Pancreas (tissue), 10 donors: ENCODE measurements around the gene TERT. TPM values are rescaled to one million over a fixed set of nuclear protein-coding genes. Genes with fewer than 3 reads are reported as not detected.

Source experiments
- ATAC-seq, 4 donors: fragments of 200-7000 bp; cut with Tn5 transposase; one replicate each; pipeline versions ENCODE4 v1.8.0 to v1.9.1; 2020; ENCODE audit warnings: mild to moderate bottlenecking in 4 of 4, moderate library complexity in 4 of 4
- DNase-seq, 6 donors: peaks; one replicate each; pipeline ENCODE4 v3.0.0-alpha.2; 2020
- FAIRE-seq: peaks from 2 replicates; lab custom pipeline; 2012; peaks lifted over from hg19 to GRCh38; lab: Jason Lieb, UNC
- H3K27ac ChIP-seq, 4 donors: fragments of 200-600 bp; sonication (generic); 1 replicate in 3 of 4; 2 replicates in 1 of 4; pipeline versions ENCODE4 v1.5.0 to v1.8.0; 2020
- H3K27me3 ChIP-seq, 4 donors: fragments of 200-600 bp; one replicate each; pipeline ENCODE4 v1.8.0; 2021
- H3K36me3 ChIP-seq, 3 donors: fragments of 200-600 bp; sonication (generic) in 1 of 3; one replicate each; pipeline versions ENCODE4 v1.5.0 to v1.8.0; 2020 to 2021
- H3K4me1 ChIP-seq, 3 donors: fragments of 200-600 bp; one replicate each; pipeline ENCODE4 v1.8.0; 2021
- H3K4me3 ChIP-seq, 4 donors: fragments of 200-600 bp; sonication (generic) in 2 of 4; one replicate each; pipeline versions ENCODE4 v1.5.0 to v1.8.0; 2020 to 2021
- H3K9me3 ChIP-seq, 4 donors: fragments of 200-600 bp; one replicate each; pipeline ENCODE4 v1.8.0; 2021
- CTCF ChIP-seq, 4 donors: fragments of 200-600 bp; sonication (generic) in 3 of 4; IDR thresholded peaks; one replicate each; pipeline versions ENCODE4 v1.5.0 to v1.8.0; 2021; ENCODE audit warnings: antibody characterized with exemption in 4 of 4
- WGBS, 2 donors: extraction: QIAGEN DNeasy Blood & Tissue Kit; methylation state at CpG; one replicate each; pipeline ENCODE4 v1.1.7; 2013; 5-methylcytosine and 5-hydroxymethylcytosine counted together
- intact Hi-C, 3 donors: fragments of 100-400 bp; cut with DNase I; formaldehyde crosslinking; loops; one replicate each; pipeline versions ENCODE4 v1.11.1 to v1.14.2; 2022
- polyA plus RNA-seq, 2 donors: library from polyadenylated mRNA; stranded (reverse); fragments of 200-250 nt; gene quantifications; one replicate each; pipeline ENCODE4 v1.2.3, GENCODE V29; 2013
- total RNA-seq, 6 donors: library from RNA; stranded (reverse); fragmentation: NEBNext Ultra II Directional in 4 of 6; extraction: Animal tissue kit (Norgen Biotek cat#: 25700) in 4 of 6; gene quantifications; one replicate each; pipeline versions ENCODE4 v1.2.1 to v1.2.4, GENCODE V29; 2021 to 2023
- donor health status: healthy with polysubstance abuse.
- donor health status: DM: no; HTN: no; CAD: no; lungs with moderate emphysema.
- donor health status: DM: no; HTN: no; CAD: no.
- donor health status: control.
- donor health status: control.
- donor health status: Bipolar disorder and iron deficiency.
- donor health status: DM: yes; HTN: yes; CAD: no.
- donor health status: DM: no; HTN: no; CAD: no.
- donor health status: DM: no; HTN: no; CAD: no.
- donor health status: DM: yes; HTN: yes; CAD: no.

Gene TERT
- total and polyA plus RNA-seq, 8 donors = 0.06 to 0.28 (median 0.25) TPM; not detected in 5

- 89 to 90% methylated on average over 7 of the region's 7 CpGs for WGBS, 2 donors
- intact Hi-C loops = no loop called here
Observed at GRCh38 chr5:1312206-1312605, 17.3 kb upstream of the TERT start.

GRCh38 chr5:1311439-1312055 is 16.7 kb upstream of the TERT start:
- Histone ChIP-seq H3K4me1 (peaks cover 12 to 14% (median 13%) of the 10 kb centered on the region in 3 donors), H3K36me3 (no peaks in the 10 kb centered on the region), H3K27ac (no peak overlapping the region), H3K4me3 (no peak overlapping the region), H3K9me3 (no peaks in the 10 kb centered on the region), H3K27me3 (no peaks in the 10 kb centered on the region)
- ATAC-seq (no peak), DNase-seq (peak in 2 of 6 donors; percentile 7 to 31), FAIRE-seq (no peak)
- 85 to 89% methylated on average over 15 of the region's 15 CpGs for WGBS, 2 donors
- intact Hi-C loops = no loop called here
- TF ChIP-seq CTCF (IDR thresholded peaks at IDR 0.05) = no peak

More at GRCh38 chr5:1312206-1312605, 17.3 kb upstream of the TERT start:
- FAIRE-seq (no peak), DNase-seq (peak in 1 of 6 donors; percentile 4), ATAC-seq (no peak)
- Histone ChIP-seq H3K36me3 (no peaks in the 10 kb centered on the region), H3K27me3 (no peaks in the 10 kb centered on the region), H3K27ac (no peak overlapping the region), H3K4me1 (peaks cover 14 to 16% (median 14%) of the 10 kb centered on the region in 3 donors), H3K4me3 (no peak overlapping the region), H3K9me3 (no peaks in the 10 kb centered on the region)
- no peak for TF ChIP-seq CTCF (IDR thresholded peaks at IDR 0.05)

GRCh38 chr5:1310118-1310517 is 15.2 kb upstream of the TERT start:
- FAIRE-seq = no peak

GRCh38 chr5:1304033-1304432 is 9.2 kb upstream of the TERT start:
- H3K4me3 ChIP-seq = no peak overlapping the region
- intact Hi-C loops = no loop called here
- ATAC-seq = no peak
- no peaks in the 10 kb centered on the region for H3K27me3 ChIP-seq
- H3K4me1 ChIP-seq = no peaks in the 10 kb centered on the region
- no peak overlapping the region for H3K27ac ChIP-seq
- no peak for TF ChIP-seq CTCF (IDR thresholded peaks at IDR 0.05)
- FAIRE-seq = no peak
- H3K36me3 ChIP-seq = no peaks in the 10 kb centered on the region
- DNase-seq = no peak
- 62 to 83% methylated on average over 2 of the region's 2 CpGs for WGBS, 2 donors
- H3K9me3 ChIP-seq = no peaks in the 10 kb centered on the region

More at GRCh38 chr5:1310118-1310517, 15.2 kb upstream of the TERT start:
- Histone ChIP-seq H3K27me3 (no peaks in the 10 kb centered on the region), H3K4me1 (peaks cover under 1 to 2% (median under 1%) of the 10 kb centered on the region in 3 donors), H3K4me3 (no peak overlapping the region), H3K36me3 (no peaks in the 10 kb centered on the region), H3K27ac (no peak overlapping the region), H3K9me3 (no peaks in the 10 kb centered on the region)
- no peak for ATAC-seq
- peak in 1 of 6 donors; percentile 22 for DNase-seq
- no peak for TF ChIP-seq CTCF (IDR thresholded peaks at IDR 0.05)
- WGBS, 2 donors = 85 to 90% methylated on average over 7 of the region's 7 CpGs
- intact Hi-C loops = no loop called here

- no peak for ATAC-seq
- H3K4me3 ChIP-seq = no peak overlapping the region
- WGBS, 2 donors = 74 to 76% methylated on average over 2 of the region's 2 CpGs
- intact Hi-C loops = no loop called here
- FAIRE-seq = no peak
- no peak overlapping the region for H3K27ac ChIP-seq
- no peaks in the 10 kb centered on the region for H3K36me3 ChIP-seq
- no peak for DNase-seq
- H3K4me1 ChIP-seq = no peaks in the 10 kb centered on the region
- no peak for TF ChIP-seq CTCF (IDR thresholded peaks at IDR 0.05)
- H3K27me3 ChIP-seq = no peaks in the 10 kb centered on the region
- no peaks in the 10 kb centered on the region for H3K9me3 ChIP-seq
Observed at GRCh38 chr5:1302258-1302657, 7.4 kb upstream of the TERT start.
